Uterus (tissue), 2 donors: ENCODE results near the gene UBQLNL.

Experiments
- CTCF ChIP-seq, 4 experiments: fragments of 200-600 bp in 2 of 4; fragments of 450-650 bp in 2 of 4; sonication (generic) in 2 of 4; IDR thresholded peaks; one replicate each; pipeline ENCODE4 v1.5.1; 2016 to 2019; ENCODE audit warnings: antibody characterized with exemption in 4 of 4, mild to moderate bottlenecking in 2 of 4, moderate library complexity in 1 of 4
- POLR2A ChIP-seq, 2 donors: fragments of 450-650 bp; IDR thresholded peaks; one replicate each; pipeline ENCODE4 v1.6.1; 2016; ENCODE audit warnings: antibody characterized with exemption in 2 of 2, mild to moderate bottlenecking in 1 of 2, moderate library complexity in 1 of 2

- TF ChIP-seq CTCF (IDR thresholded peaks at IDR 0.05) = no peak
- TF ChIP-seq POLR2A (IDR thresholded peaks at IDR 0.05) = no peak
Measured at GRCh38 chr11:5486421-5486820, 30.1 kb downstream of the UBQLNL start.
